Inferior parietal cortex (tissue), 1 donor: ENCODE measurements around the gene IL2RA.

Experiments used
- DNase-seq: peaks from one replicate; pipeline ENCODE4 v3.0.0-alpha.2; 2016; ENCODE audit errors: extremely low spot score

IL2RA gene

GRCh38 chr10:6040205-6040604 lies 22.0 kb downstream of the IL2RA start:
- DNase-seq, result no peak

GRCh38 chr10:6039711-6040110 lies 22.5 kb downstream of the IL2RA start:
- no peak for DNase-seq

GRCh38 chr10:6038071-6038631 lies 24.0 kb downstream of the IL2RA start:
- DNase-seq, result no peak

GRCh38 chr10:6037422-6037821 lies 24.7 kb downstream of the IL2RA start:
- no peak for DNase-seq

GRCh38 chr10:6036861-6037321 lies 25.3 kb downstream of the IL2RA start:
- DNase-seq, result no peak

GRCh38 chr10:6035931-6036575 lies 26.1 kb downstream of the IL2RA start:
- DNase-seq, result no peak

GRCh38 chr10:6035101-6035834 lies 26.9 kb downstream of the IL2RA start:
- no peak for DNase-seq

- no peak for DNase-seq
These were observed 27.8 kb downstream of the IL2RA start for GRCh38 chr10:6034371-6034770.

- DNase-seq, result no peak
These were observed 28.2 kb downstream of the IL2RA start for GRCh38 chr10:6033954-6034353.

GRCh38 chr10:6030940-6031339 lies 31.2 kb downstream of the IL2RA start:
- no peak for DNase-seq

GRCh38 chr10:6030217-6030616 lies 31.9 kb downstream of the IL2RA start:
- DNase-seq, result no peak

GRCh38 chr10:6027929-6028328 lies 34.2 kb downstream of the IL2RA start:
- no peak for DNase-seq

GRCh38 chr10:6025683-6026255 lies 36.4 kb downstream of the IL2RA start:
- no peak for DNase-seq

- no peak for DNase-seq
These were observed 37.9 kb downstream of the IL2RA start for GRCh38 chr10:6024334-6024682.

GRCh38 chr10:6023661-6024333 lies 38.4 kb downstream of the IL2RA start:
- no peak for DNase-seq

- DNase-seq, result no peak
These were observed 39.5 kb downstream of the IL2RA start for GRCh38 chr10:6022660-6023059.

GRCh38 chr10:6020826-6021225 lies 41.3 kb downstream of the IL2RA start:
- DNase-seq, result no peak

GRCh38 chr10:6019796-6020195 lies 42.4 kb downstream of the IL2RA start:
- no peak for DNase-seq

GRCh38 chr10:6019010-6019782 lies 43.0 kb downstream of the IL2RA start:
- no peak for DNase-seq

- no peak for DNase-seq
These were observed 43.7 kb downstream of the IL2RA start for GRCh38 chr10:6018422-6018821.

- no peak for DNase-seq
These were observed 44.3 kb downstream of the IL2RA start for GRCh38 chr10:6017781-6018354.
